Mesendoderm (in vitro differentiated cells): ENCODE results near the gene TCP10L. TPM values are rescaled to one million over a fixed set of nuclear protein-coding genes. Genes with fewer than 3 reads are reported as not detected.

Source experiments
- DNase-seq: peaks from one replicate; pipeline ENCODE4 v3.0.0; 2013
- H2AK5ac ChIP-seq: 2 replicates; pipeline ENCODE4 v1.6.1; 2013; ENCODE audit warnings: low read length, inconsistent platforms
- H2BK120ac ChIP-seq: 2 replicates; pipeline ENCODE4 v1.6.1; 2013; ENCODE audit warnings: low read depth, mild to moderate bottlenecking, low read length, moderate library complexity, mixed read lengths
- H2BK15ac ChIP-seq: replicated peaks from 2 replicates; pipeline ENCODE4 v1.6.1; 2013; ENCODE audit warnings: low read depth, mild to moderate bottlenecking, moderate library complexity
- H2BK5ac ChIP-seq: 2 replicates; pipeline ENCODE4 v1.6.1; 2013; ENCODE audit warnings: low read length, inconsistent platforms
- H3K18ac ChIP-seq: 2 replicates; pipeline ENCODE4 v1.6.1; 2013; ENCODE audit warnings: mild to moderate bottlenecking, low read length, mixed read lengths
- H3K23ac ChIP-seq: one replicate; pipeline ENCODE4 v1.6.1; 2013; ENCODE audit warnings: low read length
- H3K27ac ChIP-seq: 2 replicates; pipeline ENCODE4 v1.5.1; 2013; ENCODE audit warnings: low read depth, mild to moderate bottlenecking, inconsistent platforms, low read length, moderate library complexity
- H3K27me3 ChIP-seq: 2 replicates; pipeline ENCODE4 v1.6.1; 2013; ENCODE audit warnings: low read length, control low read depth, mild to moderate bottlenecking, inconsistent platforms; ENCODE audit not compliant: insufficient read depth, poor library complexity
- H3K36me3 ChIP-seq: 2 replicates; pipeline ENCODE4 v1.6.1; 2013; ENCODE audit warnings: low read length, inconsistent platforms; ENCODE audit not compliant: control insufficient read depth, insufficient read depth
- H3K4ac ChIP-seq: one replicate; pipeline ENCODE4 v1.6.1; 2013; ENCODE audit warnings: low read depth, mild to moderate bottlenecking, low read length, moderate library complexity
- H3K4me1 ChIP-seq: 2 replicates; pipeline ENCODE4 v1.6.1; 2013; ENCODE audit warnings: low read depth, low read length, inconsistent platforms; ENCODE audit not compliant: control insufficient read depth
- H3K4me2 ChIP-seq: 2 replicates; pipeline ENCODE4 v1.6.1; 2013; ENCODE audit warnings: low read length
- H3K4me3 ChIP-seq: 2 replicates; pipeline ENCODE4 v1.5.1; 2013; ENCODE audit warnings: mild to moderate bottlenecking, low read length
- H3K56ac ChIP-seq: one replicate; pipeline ENCODE4 v1.6.1; 2013; ENCODE audit warnings: low read length
- H3K79me1 ChIP-seq: 2 replicates; pipeline ENCODE4 v1.6.1; 2013; ENCODE audit warnings: low read length, inconsistent platforms
- H3K79me2 ChIP-seq: 2 replicates; pipeline ENCODE4 v1.6.1; 2013; ENCODE audit warnings: mild to moderate bottlenecking, low read length; ENCODE audit not compliant: control insufficient read depth, insufficient read depth
- H3K9ac ChIP-seq: 2 replicates; pipeline ENCODE4 v1.6.1; 2013; ENCODE audit warnings: low read length, inconsistent platforms
- H4K5ac ChIP-seq: one replicate; pipeline ENCODE4 v1.6.1; 2013; ENCODE audit warnings: low read length
- H4K8ac ChIP-seq: one replicate; pipeline ENCODE4 v1.6.1; 2013; ENCODE audit warnings: low read depth, mild to moderate bottlenecking, control low read depth, low read length, moderate library complexity
- WGBS: extraction: QIAGEN DNeasy Blood & Tissue Kit; methylation state at CpG from one replicate; pipeline ENCODE4 v1.1.7; 2013; ENCODE audit warnings: low lambda C conversion rate, missing lambda C conversion rate; ENCODE audit not compliant: insufficient coverage; ENCODE audit errors: extremely low coverage; 5-methylcytosine and 5-hydroxymethylcytosine counted together
- small RNA-seq: library from polyadenylated mRNA; stranded (forward); fragments of <200 nt; extraction: miRNeasy Mini kit (QIAGEN cat#:217004); gene quantifications from one replicate; pipeline ENCODE3, GENCODE V24; 2013; ENCODE audit not compliant: insufficient read depth

Gene TCP10L

DNA sequence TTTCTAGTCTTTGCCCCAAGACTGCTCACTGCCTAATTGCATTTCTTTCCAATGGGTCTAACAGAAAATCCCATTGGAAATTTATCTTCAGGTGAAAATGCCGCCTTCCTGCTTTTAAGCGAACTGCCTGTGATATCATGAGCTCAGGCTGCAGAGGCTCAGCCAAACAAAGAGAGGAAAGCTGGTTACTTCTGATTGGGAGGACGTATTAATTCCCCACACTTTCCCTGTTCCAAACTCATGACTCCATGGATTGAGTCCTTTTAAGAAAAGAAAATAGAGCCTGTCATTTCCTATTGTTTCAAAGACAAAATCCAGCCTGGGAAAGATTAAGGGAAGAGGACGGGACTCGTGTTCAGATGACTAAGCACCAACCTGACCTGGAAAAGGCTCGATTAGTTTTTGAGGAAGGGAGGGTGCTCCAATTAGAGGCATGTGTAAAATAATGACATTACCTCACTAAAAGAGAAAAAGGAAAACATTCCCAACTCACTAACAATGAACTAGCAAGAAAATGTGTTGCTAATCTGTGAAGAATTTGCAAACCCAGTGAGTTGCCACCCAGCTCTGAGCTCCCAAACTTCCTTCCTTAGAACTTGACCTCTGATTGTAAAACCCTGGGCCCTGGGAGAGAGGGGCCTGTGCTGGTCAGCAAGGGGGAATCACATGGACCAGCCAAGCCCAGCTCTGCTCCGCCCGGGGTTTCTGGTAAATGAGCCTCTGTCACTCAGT is 61.2 kb downstream of the TCP10L start:
- WGBS: no CpG with 5 or more reads among the region's 8 CpGs

More for the DNA sequence above, 61.2 kb downstream of the TCP10L start:
- no peak overlapping the region for H4K8ac ChIP-seq
- H4K5ac ChIP-seq: no peak overlapping the region
- no peak overlapping the region for H3K9ac ChIP-seq
- peak; percentile 65 for DNase-seq
- H2AK5ac ChIP-seq: no peak overlapping the region
- no peaks in the 10 kb centered on the region for H3K36me3 ChIP-seq
- H2BK5ac ChIP-seq: no peak overlapping the region
- H3K79me2 ChIP-seq: no peaks in the 10 kb centered on the region
- no peaks in the 10 kb centered on the region for H3K4me1 ChIP-seq
- H3K27me3 ChIP-seq: no peaks in the 10 kb centered on the region
- H3K4me2 ChIP-seq: no peak overlapping the region
- no peak overlapping the region for H3K27ac ChIP-seq
- no peak overlapping the region for H3K4ac ChIP-seq
- H3K23ac ChIP-seq: no peak overlapping the region
- H2BK120ac ChIP-seq: no peak overlapping the region
- no peak overlapping the region for H2BK15ac ChIP-seq
- H3K56ac ChIP-seq: peak overlapping the region; percentile 59
- H3K4me3 ChIP-seq: no peak overlapping the region
- H3K18ac ChIP-seq: no peak overlapping the region
- H3K79me1 ChIP-seq: no peaks in the 10 kb centered on the region

Small RNA genes lying within 50 kb of the gene (small RNA-seq; reads per million reads assigned to genes)
- gene RF00438 (not detected), gene RNA5SP490 (0.54 reads per million)
